T-helper 2 cell treated with Interferon-gamma antibody and Interleukin-4, amounts not matched to agents 5 μg/mL and 100 μg/mL, for 36 hours (primary cell): ENCODE results near the gene AP2B1.

Source experiments
- DNase-seq: peaks from one replicate; pipeline ENCODE4 v3.0.0; 2021; ENCODE audit warnings: low spot score
- H3K27ac Mint-ChIP-seq: one replicate; pipeline ENCODE4 v1.8.0; 2021; ENCODE audit warnings: mild to moderate bottlenecking, mixed read lengths
- H3K27me3 Mint-ChIP-seq: one replicate; pipeline ENCODE4 v1.8.0; 2021; ENCODE audit warnings: low read depth, mixed read lengths
- H3K36me3 Mint-ChIP-seq: one replicate; pipeline ENCODE4 v1.8.0; 2021; ENCODE audit warnings: low read depth, mixed read lengths
- H3K4me1 Mint-ChIP-seq: one replicate; pipeline ENCODE4 v1.8.0; 2021; ENCODE audit warnings: low read depth, mixed read lengths
- H3K4me3 Mint-ChIP-seq: one replicate; pipeline ENCODE4 v1.8.0; 2022; ENCODE audit warnings: mild to moderate bottlenecking, moderate library complexity, mixed read lengths
- H3K9me3 Mint-ChIP-seq: one replicate; pipeline ENCODE4 v1.8.0; 2021; ENCODE audit warnings: mixed read lengths

AP2B1 gene

DNA sequence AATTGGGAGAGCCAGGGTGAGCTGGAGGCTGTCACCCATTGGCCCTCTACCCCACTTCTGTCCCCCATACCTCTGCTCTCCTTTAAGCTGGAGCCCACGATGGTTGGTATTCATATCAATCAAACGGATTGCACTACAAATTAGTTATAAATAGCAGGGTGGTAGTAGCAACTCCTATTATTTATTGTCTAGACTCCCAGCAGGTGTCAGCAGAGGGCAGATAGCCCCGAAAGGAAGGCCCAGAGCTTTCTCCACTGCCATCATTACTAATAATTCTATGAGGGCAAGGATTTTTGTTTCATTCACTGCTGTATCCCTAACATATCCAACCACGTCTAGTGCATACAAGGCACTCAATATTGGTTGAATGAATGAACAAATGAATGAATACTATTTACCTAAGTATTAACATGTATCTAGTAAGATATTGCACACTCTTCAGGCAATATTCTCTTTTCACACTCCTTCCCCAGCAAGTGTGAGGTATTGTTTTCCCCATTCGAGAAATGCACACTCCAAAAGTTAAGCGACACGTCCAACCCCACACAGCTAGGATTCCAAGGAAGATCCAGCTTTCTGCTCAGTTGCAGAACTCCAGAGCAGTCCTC lies 179.9 kb downstream of the AP2B1 start:
- H3K4me1 Mint-ChIP-seq = peaks cover 7% of the 10 kb centered on the region
- H3K27me3 Mint-ChIP-seq = peaks cover 13% of the 10 kb centered on the region
- no peak overlapping the region for H3K27ac Mint-ChIP-seq
- DNase-seq = no peak
- no peaks in the 10 kb centered on the region for H3K36me3 Mint-ChIP-seq
- H3K9me3 Mint-ChIP-seq = no peaks in the 10 kb centered on the region
- no peak overlapping the region for H3K4me3 Mint-ChIP-seq

DNA sequence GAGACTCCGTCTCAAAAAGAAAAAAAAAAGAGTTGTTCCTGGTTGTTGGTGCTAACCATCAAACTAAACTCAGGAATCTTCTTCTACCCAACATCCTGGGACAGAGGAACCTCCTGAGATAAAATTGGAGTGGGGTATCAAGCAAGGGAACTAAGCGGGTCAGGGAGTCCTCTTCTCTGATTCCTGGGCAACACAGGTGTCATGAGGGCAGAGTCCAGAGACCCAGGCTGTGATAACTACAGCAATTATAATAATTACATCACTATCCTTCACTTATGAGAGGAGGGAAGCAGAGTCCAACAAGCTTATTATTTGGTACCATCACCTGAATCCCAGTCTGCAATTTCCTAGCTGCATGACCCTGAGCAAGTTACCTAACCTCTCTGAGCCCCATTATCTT lies 181.7 kb downstream of the AP2B1 start:
- no peak for DNase-seq
- Mint-ChIP-seq H3K4me1 (peaks cover 6% of the 10 kb centered on the region), H3K36me3 (no peaks in the 10 kb centered on the region), H3K27ac (no peak overlapping the region), H3K9me3 (no peaks in the 10 kb centered on the region), H3K27me3 (peaks cover 19% of the 10 kb centered on the region), H3K4me3 (no peak overlapping the region)

DNA sequence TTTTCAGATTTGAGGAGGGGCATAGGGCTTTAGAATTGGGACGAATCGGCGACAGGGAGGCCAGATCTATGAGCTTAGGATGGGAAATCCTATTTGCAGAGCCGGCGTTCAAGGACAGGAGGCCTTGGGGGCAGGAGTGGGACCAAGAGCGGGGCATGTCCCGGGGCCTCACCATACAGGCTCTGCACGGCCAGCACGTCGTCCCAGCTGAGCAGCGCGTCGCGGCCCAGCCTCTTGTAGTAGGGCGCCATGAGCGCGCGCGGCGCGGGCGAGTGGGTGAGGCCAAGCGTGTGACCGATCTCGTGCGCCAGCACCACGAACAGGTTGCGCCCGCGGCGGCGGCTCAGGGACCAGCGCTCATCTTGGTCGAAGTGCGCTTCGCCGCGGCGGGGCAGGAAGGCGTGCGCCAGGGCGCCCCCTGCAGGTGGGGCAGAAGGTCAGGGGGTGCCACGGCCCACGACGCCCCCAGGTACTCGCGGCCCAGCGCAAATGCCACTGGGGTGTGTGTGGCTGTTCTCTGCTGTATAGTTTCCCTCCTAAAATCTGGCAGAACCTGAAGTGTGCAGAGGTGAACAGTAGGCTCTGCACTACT lies 182.9 kb downstream of the AP2B1 start:
- no peak for DNase-seq
- peaks cover 19% of the 10 kb centered on the region for H3K27me3 Mint-ChIP-seq
- H3K9me3 Mint-ChIP-seq = no peaks in the 10 kb centered on the region
- peaks cover 1% of the 10 kb centered on the region for H3K4me1 Mint-ChIP-seq
- H3K4me3 Mint-ChIP-seq = no peak overlapping the region
- no peaks in the 10 kb centered on the region for H3K36me3 Mint-ChIP-seq
- H3K27ac Mint-ChIP-seq = no peak overlapping the region

DNA sequence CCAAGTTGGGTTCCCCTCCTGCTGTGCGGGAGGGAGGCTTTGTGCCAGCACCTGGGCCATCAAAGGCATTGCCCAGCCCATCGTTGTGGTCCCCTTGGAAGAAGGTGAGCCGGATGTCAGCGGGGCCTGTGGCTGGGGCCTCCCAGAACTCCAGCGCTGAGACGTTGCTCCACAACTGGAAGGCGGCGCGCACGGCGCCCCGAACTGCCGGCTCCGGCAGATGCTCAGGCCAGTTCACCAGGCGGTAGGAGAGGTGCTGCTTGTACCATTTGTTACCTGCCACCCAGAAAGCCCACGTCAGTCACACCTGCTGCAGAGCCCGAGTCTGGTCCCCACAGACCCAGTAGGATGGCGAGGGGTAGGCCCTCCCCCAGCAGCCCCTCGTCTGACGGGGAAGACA lies 186.0 kb downstream of the AP2B1 start:
- Mint-ChIP-seq H3K4me1 (no peaks in the 10 kb centered on the region), H3K27ac (no peak overlapping the region), H3K9me3 (no peaks in the 10 kb centered on the region), H3K36me3 (no peaks in the 10 kb centered on the region), H3K4me3 (no peak overlapping the region), H3K27me3 (peaks cover 22% of the 10 kb centered on the region)
- no peak for DNase-seq

DNA sequence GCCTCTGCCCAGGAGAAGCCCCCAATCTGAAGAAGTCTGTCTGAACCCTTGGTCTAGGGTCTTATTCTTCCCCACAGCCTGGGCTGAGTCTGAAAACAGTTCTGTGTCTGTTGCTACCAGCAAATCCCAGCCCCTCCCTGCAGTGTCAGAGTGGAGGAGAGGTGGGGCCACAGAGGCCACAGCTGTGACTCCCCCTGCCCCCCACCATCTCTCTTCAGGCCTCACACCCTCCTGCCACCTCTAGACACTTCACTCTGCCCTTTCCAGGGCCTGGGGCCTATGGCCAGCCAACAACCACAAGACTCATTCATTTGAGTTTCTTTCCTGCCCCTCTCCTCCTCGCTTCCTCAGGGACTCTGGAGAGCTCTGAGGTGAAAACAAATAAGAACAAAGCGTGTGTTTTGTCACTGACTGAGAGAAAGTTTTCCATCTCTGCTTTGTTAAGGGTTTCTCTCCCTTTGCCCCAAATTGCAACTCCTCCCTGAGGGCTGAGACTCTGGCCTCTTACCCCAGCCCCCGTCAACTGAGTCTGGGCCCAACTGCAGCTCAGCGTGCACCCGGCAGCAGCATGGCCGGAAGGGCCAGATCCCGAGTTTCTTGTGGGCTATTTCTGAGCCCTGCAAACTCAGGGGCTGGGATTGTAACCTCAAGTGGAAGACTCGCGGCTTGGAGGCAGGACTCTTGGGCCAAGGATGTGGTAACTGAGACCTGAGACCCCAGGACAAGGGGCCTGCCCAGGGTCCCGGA lies 186.7 kb downstream of the AP2B1 start:
- Mint-ChIP-seq H3K4me1 (no peaks in the 10 kb centered on the region), H3K27ac (no peak overlapping the region), H3K4me3 (no peak overlapping the region), H3K27me3 (peaks cover 24% of the 10 kb centered on the region), H3K9me3 (no peaks in the 10 kb centered on the region), H3K36me3 (no peaks in the 10 kb centered on the region)
- DNase-seq = no peak

DNA sequence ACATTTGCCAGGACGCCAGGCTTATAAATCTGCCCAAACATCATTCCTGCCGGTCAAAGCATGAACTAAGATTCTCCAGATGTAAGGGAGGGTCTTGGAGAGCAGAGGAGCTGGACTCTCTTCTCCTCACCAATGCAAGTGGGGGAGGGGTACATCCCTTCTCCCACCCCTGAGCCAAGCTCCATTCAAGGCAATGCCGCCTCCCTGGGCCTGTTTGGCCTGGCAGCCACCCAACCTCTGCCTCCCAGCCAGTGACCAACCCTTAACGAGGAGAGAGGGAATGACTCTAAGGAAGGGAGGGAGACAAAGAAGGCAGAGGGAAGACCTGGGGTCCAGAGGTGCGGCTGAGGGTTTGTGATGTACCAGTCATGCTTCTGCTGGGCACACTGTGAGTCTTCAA lies 187.4 kb downstream of the AP2B1 start:
- Mint-ChIP-seq H3K27me3 (peaks cover 23% of the 10 kb centered on the region), H3K9me3 (no peaks in the 10 kb centered on the region), H3K27ac (no peak overlapping the region), H3K36me3 (no peaks in the 10 kb centered on the region), H3K4me3 (no peak overlapping the region), H3K4me1 (no peaks in the 10 kb centered on the region)
- no peak for DNase-seq

DNA sequence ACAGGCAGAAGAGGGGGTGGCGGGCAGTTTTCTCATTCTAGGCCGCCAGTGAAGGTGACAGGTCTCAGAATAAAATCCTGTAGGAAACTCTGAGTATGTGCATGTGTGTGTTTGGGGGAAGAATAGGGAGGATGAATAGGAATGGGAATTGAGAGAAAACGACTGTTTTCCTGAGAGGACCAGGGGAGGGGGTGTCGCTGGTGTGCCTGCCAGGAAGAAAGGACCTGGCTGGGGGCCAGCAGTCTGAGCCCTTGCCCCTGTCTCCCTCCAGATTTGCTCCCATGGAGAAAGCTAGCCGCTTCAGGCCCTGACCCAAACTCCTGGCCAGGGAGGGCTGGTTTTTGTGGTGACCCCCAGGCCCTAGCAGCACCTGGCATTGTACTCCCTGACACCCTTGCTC lies 187.9 kb downstream of the AP2B1 start:
- Mint-ChIP-seq H3K4me3 (no peak overlapping the region), H3K36me3 (no peaks in the 10 kb centered on the region), H3K4me1 (no peaks in the 10 kb centered on the region), H3K27me3 (peaks cover 25% of the 10 kb centered on the region), H3K9me3 (no peaks in the 10 kb centered on the region), H3K27ac (no peak overlapping the region)
- no peak for DNase-seq

DNA sequence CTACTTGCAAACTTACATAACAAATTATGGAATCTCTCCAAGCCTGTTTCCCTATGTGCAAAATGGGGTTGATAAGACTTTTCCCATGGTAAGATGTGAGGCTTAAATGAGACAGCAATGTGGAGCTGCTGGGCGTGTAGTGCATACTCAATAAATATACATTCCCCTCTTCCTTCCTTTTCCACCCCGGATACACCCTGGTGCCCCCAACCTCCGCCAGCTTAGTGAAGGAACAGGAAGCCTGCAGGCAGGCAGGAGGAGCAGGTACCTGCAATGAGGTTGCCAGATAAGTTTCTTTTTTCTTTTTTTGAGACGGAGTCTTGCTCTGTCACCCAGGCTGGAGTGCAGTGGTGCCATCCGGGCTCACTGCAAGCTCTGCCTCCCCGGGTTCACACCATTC lies 188.5 kb downstream of the AP2B1 start:
- Mint-ChIP-seq H3K36me3 (no peaks in the 10 kb centered on the region), H3K4me1 (no peaks in the 10 kb centered on the region), H3K4me3 (no peak overlapping the region), H3K27me3 (peaks cover 25% of the 10 kb centered on the region), H3K27ac (no peak overlapping the region), H3K9me3 (no peaks in the 10 kb centered on the region)
- no peak for DNase-seq
